Endodermal cell (in vitro differentiated cells): ENCODE measurements around the gene KRTAP12-1. TPM values are rescaled to one million over a fixed set of nuclear protein-coding genes. Genes with fewer than 3 reads are reported as not detected.

ENCODE experiments used
- DNase-seq: peaks from one replicate; pipeline ENCODE4 v3.0.0-alpha.2; 2017
- H3K27ac ChIP-seq: 2 replicates; pipeline ENCODE4 v1.5.1; 2013; ENCODE audit warnings: mild to moderate bottlenecking, low read depth, low read length, moderate library complexity
- H3K27me3 ChIP-seq: 2 replicates; pipeline ENCODE4 v1.6.1; 2013; ENCODE audit warnings: mild to moderate bottlenecking, low read length, moderate library complexity; ENCODE audit not compliant: insufficient read depth, control insufficient read depth, poor library complexity, severe bottlenecking
- H3K36me3 ChIP-seq: 2 replicates; pipeline ENCODE4 v1.7.0; 2013; ENCODE audit warnings: mild to moderate bottlenecking, low read length, moderate library complexity; ENCODE audit not compliant: control insufficient read depth, insufficient read depth
- H3K4me1 ChIP-seq: one replicate; pipeline ENCODE4 v1.7.0; 2013; ENCODE audit warnings: low read length; ENCODE audit not compliant: control insufficient read depth, insufficient read depth
- H3K4me3 ChIP-seq: 2 replicates; pipeline ENCODE4 v1.5.1; 2013; ENCODE audit warnings: mild to moderate bottlenecking, low read length, moderate library complexity
- H3K9ac ChIP-seq: 2 replicates; pipeline ENCODE4 v1.6.1; 2013; ENCODE audit warnings: mild to moderate bottlenecking, low read length, moderate library complexity; ENCODE audit not compliant: poor library complexity, severe bottlenecking; ENCODE audit errors: extremely low read depth
- H3K9me3 ChIP-seq: 2 replicates; pipeline ENCODE4 v1.6.1; 2013; ENCODE audit warnings: mild to moderate bottlenecking, low read length, moderate library complexity; ENCODE audit not compliant: control insufficient read depth
- H3K27ac Mint-ChIP-seq: 2 replicates; pipeline ENCODE4 v1.8.0; 2020; ENCODE audit warnings: mixed read lengths
- H3K27me3 Mint-ChIP-seq: 2 replicates; pipeline ENCODE4 v1.8.0; 2021; ENCODE audit warnings: mild to moderate bottlenecking, mixed read lengths; ENCODE audit not compliant: insufficient read depth
- H3K36me3 Mint-ChIP-seq: 2 replicates; pipeline ENCODE4 v1.8.0; 2020; ENCODE audit warnings: low read depth, mixed read lengths
- H3K4me1 Mint-ChIP-seq: 2 replicates; pipeline ENCODE4 v1.8.0; 2020; ENCODE audit warnings: mixed read lengths
- H3K4me3 Mint-ChIP-seq: 2 replicates; pipeline ENCODE4 v1.8.0; 2020; ENCODE audit warnings: mild to moderate bottlenecking, moderate library complexity, mixed read lengths
- H3K9me3 Mint-ChIP-seq: 2 replicates; pipeline ENCODE4 v1.8.0; 2020; ENCODE audit warnings: mild to moderate bottlenecking, mixed read lengths
- CTCF ChIP-seq: fragments of 200-600 bp; sonication (generic); conservative IDR thresholded peaks from 2 replicates; pipeline ENCODE4 v1.5.0; 2021; ENCODE audit warnings: antibody characterized with exemption, mild to moderate bottlenecking
- WGBS, 2 experiments: methylation state at CpG; one replicate each; pipeline versions ENCODE4 v1.1.5 to v1.1.7; 2013; ENCODE audit warnings: missing lambda C conversion rate in 2 of 2, mixed read lengths in 1 of 2; ENCODE audit not compliant: insufficient coverage in 1 of 2, insufficient read length in 1 of 2; 5-methylcytosine and 5-hydroxymethylcytosine counted together
- total RNA-seq, 2 donors: library from RNA; stranded (reverse); fragmentation: NEBNext Ultra II Directional in 1 of 2; extraction: Animal tissue kit (Norgen Biotek cat#: 25700) in 1 of 2; gene quantifications; 2 replicates in 1 of 2; 3 replicates in 1 of 2; pipeline ENCODE4 v1.2.1, GENCODE V29; 2021

KRTAP12-1 gene
- total RNA-seq, 2 donors from 2014 or later = not detected

- Histone ChIP-seq H3K9me3 (no peaks in the 10 kb centered on the region), H3K27me3 (peaks cover under 1% of the 10 kb centered on the region), H3K4me3 (no peak overlapping the region), H3K36me3 (no peaks in the 10 kb centered on the region), H3K27ac (no peak overlapping the region), H3K9ac (no peak overlapping the region), H3K4me1 (no peaks in the 10 kb centered on the region)
- H3K4me1 Mint-ChIP-seq = peaks cover 12% of the 10 kb centered on the region
- no peak for TF ChIP-seq CTCF
- no peak overlapping the region for H3K27ac Mint-ChIP-seq
- H3K4me3 Mint-ChIP-seq = no peak overlapping the region
- 93 to 96% methylated on average over 21 to 23 of the region's 23 CpGs for WGBS, 2 experiments
- H3K9me3 Mint-ChIP-seq = no peaks in the 10 kb centered on the region
- peaks cover 19% of the 10 kb centered on the region for H3K27me3 Mint-ChIP-seq
- no peaks in the 10 kb centered on the region for H3K36me3 Mint-ChIP-seq
- DNase-seq = no peak
Measured at GRCh38 chr21:44729336-44730027, 47.5 kb upstream of the KRTAP12-1 start.

GRCh38 chr21:44728716-44729115 lies 46.8 kb upstream of the KRTAP12-1 start:
- WGBS, 2 experiments = 89 to 97% methylated on average over 8 to 14 of the region's 14 CpGs

GRCh38 chr21:44727757-44728156 lies 45.8 kb upstream of the KRTAP12-1 start:
- no peak for DNase-seq
- no peak for TF ChIP-seq CTCF
- Mint-ChIP-seq H3K9me3 (no peaks in the 10 kb centered on the region), H3K27me3 (peaks cover 28% of the 10 kb centered on the region), H3K4me1 (peaks cover 18% of the 10 kb centered on the region), H3K27ac (no peak overlapping the region), H3K36me3 (no peaks in the 10 kb centered on the region), H3K4me3 (no peak overlapping the region)
- Histone ChIP-seq H3K4me1 (no peaks in the 10 kb centered on the region), H3K9ac (no peak overlapping the region), H3K27ac (no peak overlapping the region), H3K9me3 (no peaks in the 10 kb centered on the region), H3K36me3 (no peaks in the 10 kb centered on the region), H3K27me3 (peaks cover 8% of the 10 kb centered on the region), H3K4me3 (no peak overlapping the region)
- 90% methylated on average over 3 to 9 of the region's 9 CpGs for WGBS, 2 experiments

More at GRCh38 chr21:44728716-44729115, 46.8 kb upstream of the KRTAP12-1 start:
- Histone ChIP-seq H3K4me1 (no peaks in the 10 kb centered on the region), H3K27me3 (peaks cover 8% of the 10 kb centered on the region), H3K27ac (no peak overlapping the region), H3K36me3 (no peaks in the 10 kb centered on the region), H3K4me3 (no peak overlapping the region), H3K9me3 (no peaks in the 10 kb centered on the region), H3K9ac (no peak overlapping the region)
- H3K9me3 Mint-ChIP-seq = no peaks in the 10 kb centered on the region
- peaks cover 24% of the 10 kb centered on the region for H3K27me3 Mint-ChIP-seq
- DNase-seq = no peak
- H3K4me3 Mint-ChIP-seq = no peak overlapping the region
- peaks cover 12% of the 10 kb centered on the region for H3K4me1 Mint-ChIP-seq
- H3K27ac Mint-ChIP-seq = no peak overlapping the region
- no peak for TF ChIP-seq CTCF
- H3K36me3 Mint-ChIP-seq = no peaks in the 10 kb centered on the region
